ENCODE results near the gene DNAJC22. TPM values are rescaled to one million over a fixed set of nuclear protein-coding genes. Genes with fewer than 3 reads are reported as not detected.

DNAJC22 gene
- total RNA-seq, 4 donors from 2014 or later: 0.17 to 0.34 (median 0.26) TPM; not detected in 1

GRCh38 chr12:49344486-49345050, 2.1 kb upstream of the DNAJC22 start:
- Histone ChIP-seq H3K4me1 (peaks cover 58 to 65% (median 63%) of the 10 kb centered on the region in 4 donors), H3K27me3 (peaks cover 18 to 89% (median 62%) of the 10 kb centered on the region in 4 donors), H3K36me3 (no peaks in the 10 kb centered on the region), H3K4me3 (peak overlapping the region; percentile 44 to 60 (median 50)), H3K9me3 (no peaks in the 10 kb centered on the region), H3K27ac (replicated peaks in 1 of 4) (no peak overlapping the region)
- no peak for TF ChIP-seq CTCF (IDR thresholded peaks at IDR 0.05)
- TF ChIP-seq POLR2AphosphoS5 (IDR thresholded peaks at IDR 0.05): no peak
- TF ChIP-seq POLR2A (IDR thresholded peaks at IDR 0.05; ENCODE audit: low read depth): no peak
- no peak for TF ChIP-seq EP300 (IDR thresholded peaks at IDR 0.05)
- intact Hi-C loops (cut with DNase I): loop anchor here (5.0 kb wide), 1 partner anchor 57 kb away; no protein-coding TSS in a partner anchor
- DNase-seq (ENCODE audit: extremely low spot score): no peak
- WGBS: 36% methylated on average over 10 of the region's 15 CpGs

- TF ChIP-seq POLR2A (IDR thresholded peaks at IDR 0.05; ENCODE audit: low read depth) (no peak), POLR2AphosphoS5 (IDR thresholded peaks at IDR 0.05) (no peak), EP300 (IDR thresholded peaks at IDR 0.05) (no peak), CTCF (IDR thresholded peaks at IDR 0.05) (no peak)
- 1% methylated on average over 22 of the region's 70 CpGs for WGBS
- intact Hi-C loops (cut with DNase I): no loop called here
- no peak for DNase-seq (ENCODE audit: extremely low spot score)
- Histone ChIP-seq H3K9me3 (no peaks in the 10 kb centered on the region), H3K4me3 (peak overlapping the region; percentile 44 to 60 (median 50)), H3K4me1 (peaks cover 58 to 65% (median 63%) of the 10 kb centered on the region in 4 donors), H3K36me3 (no peaks in the 10 kb centered on the region), H3K27me3 (peaks cover 18 to 92% (median 66%) of the 10 kb centered on the region in 4 donors), H3K27ac (replicated peaks in 1 of 4) (no peak overlapping the region)
Measured at GRCh38 chr12:49345051-49345824, 1.4 kb upstream of the DNAJC22 start.

GRCh38 chr12:49345825-49346658, 646 bp upstream of the DNAJC22 start:
- Histone ChIP-seq H3K4me3 (peak overlapping the region; percentile 44 to 60 (median 50)), H3K4me1 (peaks cover 58 to 65% (median 63%) of the 10 kb centered on the region in 4 donors), H3K36me3 (no peaks in the 10 kb centered on the region), H3K27ac (replicated peaks in 1 of 4) (no peak overlapping the region), H3K9me3 (no peaks in the 10 kb centered on the region), H3K27me3 (peaks cover 18 to 100% (median 66%) of the 10 kb centered on the region in 4 donors)
- WGBS: 6% methylated on average over 59 of the region's 61 CpGs
- TF ChIP-seq POLR2A (IDR thresholded peaks at IDR 0.05; ENCODE audit: low read depth) (no peak), POLR2AphosphoS5 (IDR thresholded peaks at IDR 0.05) (no peak), CTCF (IDR thresholded peaks at IDR 0.05) (no peak)
- intact Hi-C loops (cut with DNase I): no loop called here
- no peak for DNase-seq (ENCODE audit: extremely low spot score)

- intact Hi-C loops (cut with DNase I): no loop called here
- Histone ChIP-seq H3K27me3 (peaks cover 18 to 100% (median 69%) of the 10 kb centered on the region in 4 donors), H3K36me3 (no peaks in the 10 kb centered on the region), H3K27ac (replicated peaks in 1 of 4) (no peak overlapping the region), H3K4me1 (peaks cover 51 to 55% (median 53%) of the 10 kb centered on the region in 4 donors), H3K9me3 (no peaks in the 10 kb centered on the region), H3K4me3 (peak overlapping the region; percentile 44 to 60 (median 50))
- WGBS: 23% methylated on average over 22 of the region's 37 CpGs
- DNase-seq (ENCODE audit: extremely low spot score): no peak
- TF ChIP-seq POLR2AphosphoS5 (IDR thresholded peaks at IDR 0.05) (peak in 1 of 2 donors; percentile 37), EP300 (IDR thresholded peaks at IDR 0.05) (no peak), CTCF (IDR thresholded peaks at IDR 0.05) (peak; percentile 77 to 92 (median 88))
Measured at GRCh38 chr12:49347311-49348193, 864 bp downstream of the DNAJC22 start.
